OCI-LY1 (cell line): ENCODE data around the gene EDC4.

Source experiments
- H2AFZ ChIP-seq: fragments of 200-600 bp; sonication (generic), shearing (Covaris generic); 2 replicates; pipeline ENCODE4 v1.6.0; 2014; ENCODE audit warnings: antibody characterized with exemption, mild to moderate bottlenecking, low read length
- H3F3A ChIP-seq: fragments of 200-600 bp; sonication (generic), shearing (Covaris generic); 2 replicates; pipeline ENCODE4 v1.6.0; 2014; ENCODE audit warnings: mild to moderate bottlenecking, antibody characterized with exemption, low read length, moderate library complexity; ENCODE audit not compliant: insufficient read depth
- H3K27ac ChIP-seq: fragments of 200-600 bp; sonication (generic); 2 replicates; pipeline ENCODE4 v1.5.1; 2014; ENCODE audit warnings: low read length, mixed run types, mild to moderate bottlenecking, low read depth; ENCODE audit not compliant: poor library complexity, severe bottlenecking
- H3K27me3 ChIP-seq: fragments of 200-600 bp; sonication (generic); 2 replicates; pipeline ENCODE4 v1.6.0; 2014; ENCODE audit warnings: antibody characterized with exemption, mild to moderate bottlenecking, low read length, moderate library complexity; ENCODE audit not compliant: insufficient read depth
- H3K36me3 ChIP-seq: fragments of 200-600 bp; sonication (generic); 2 replicates; pipeline ENCODE4 v1.6.1; 2014; ENCODE audit warnings: mild to moderate bottlenecking, antibody characterized with exemption, low read length, moderate library complexity, mixed read lengths; ENCODE audit not compliant: insufficient read depth
- H3K4me1 ChIP-seq: fragments of 200-600 bp; sonication (generic); 2 replicates; pipeline ENCODE4 v1.5.1; 2014; ENCODE audit warnings: mild to moderate bottlenecking, low read length, moderate library complexity; ENCODE audit not compliant: insufficient read depth, severe bottlenecking
- H3K4me2 ChIP-seq: fragments of 200-600 bp; sonication (generic), shearing (Covaris generic); 2 replicates; pipeline ENCODE4 v1.6.1; 2014; ENCODE audit warnings: low read length
- H3K4me3 ChIP-seq: fragments of 200-600 bp; sonication (generic); 2 replicates; pipeline ENCODE4 v1.5.1; 2014; ENCODE audit warnings: low read length, low read depth, mild to moderate bottlenecking, mixed read lengths; ENCODE audit not compliant: poor library complexity, severe bottlenecking
- H3K79me2 ChIP-seq: fragments of 200-600 bp; shearing (Covaris generic); 2 replicates; pipeline ENCODE4 v1.6.1; 2016; ENCODE audit warnings: mixed run types, low read length, mixed read lengths; ENCODE audit not compliant: insufficient read depth
- H3K9ac ChIP-seq: fragments of 200-600 bp; sonication (generic), shearing (Covaris generic); 2 replicates; pipeline ENCODE4 v1.6.1; 2014; ENCODE audit warnings: mild to moderate bottlenecking, low read length, mixed read lengths
- H3K9me2 ChIP-seq: fragments of 200-600 bp; sonication (generic), shearing (Covaris generic); 2 replicates; pipeline ENCODE4 v1.6.1; 2014; ENCODE audit warnings: low read depth, mild to moderate bottlenecking, low read length, mixed read lengths
- H3K9me3 ChIP-seq: fragments of 200-600 bp; shearing (Covaris generic); 2 replicates; pipeline ENCODE4 v1.6.1; 2014; ENCODE audit warnings: low read length, mixed read lengths
- H4K20me1 ChIP-seq: fragments of 200-600 bp; sonication (generic), shearing (Covaris generic); 2 replicates; pipeline ENCODE4 v1.6.0; 2016; ENCODE audit warnings: mild to moderate bottlenecking, low read length; ENCODE audit not compliant: insufficient read depth
- CTCF ChIP-seq: fragments of 200-600 bp; sonication (generic), shearing (Covaris generic); IDR thresholded peaks from 2 replicates; pipeline ENCODE4 v1.5.1; 2017; ENCODE audit warnings: mild to moderate bottlenecking, antibody characterized with exemption, low read length, moderate library complexity, mixed read lengths
- EZH2 ChIP-seq: fragments of 200-600 bp; sonication (generic), shearing (Covaris generic); IDR thresholded peaks from 2 replicates; pipeline ENCODE4 v1.8.0; 2017; ENCODE audit warnings: borderline replicate concordance, mixed run types, mild to moderate bottlenecking, antibody characterized with exemption, low read length, moderate library complexity, mixed read lengths

Gene EDC4

GRCh38 chr16:67927131-67927941, 54.5 kb downstream of the EDC4 start:
- Histone ChIP-seq H3K27ac (no peak overlapping the region), H3K36me3 (peaks cover 20% of the 10 kb centered on the region; the same call in 1 of the 2 replicates), H3K79me2 (no peaks in the 10 kb centered on the region), H3K27me3 (no peaks in the 10 kb centered on the region), H2AFZ (no peak overlapping the region), H3K9ac (no peak overlapping the region), H3F3A (no peaks in the 10 kb centered on the region), H3K9me2 (no peaks in the 10 kb centered on the region), H3K9me3 (no peaks in the 10 kb centered on the region), H4K20me1 (no peaks in the 10 kb centered on the region), H3K4me1 (peaks cover 14% of the 10 kb centered on the region), H3K4me2 (no peak overlapping the region), H3K4me3 (no peak overlapping the region)
- TF ChIP-seq CTCF (no peak), EZH2 (no peak)

DNA sequence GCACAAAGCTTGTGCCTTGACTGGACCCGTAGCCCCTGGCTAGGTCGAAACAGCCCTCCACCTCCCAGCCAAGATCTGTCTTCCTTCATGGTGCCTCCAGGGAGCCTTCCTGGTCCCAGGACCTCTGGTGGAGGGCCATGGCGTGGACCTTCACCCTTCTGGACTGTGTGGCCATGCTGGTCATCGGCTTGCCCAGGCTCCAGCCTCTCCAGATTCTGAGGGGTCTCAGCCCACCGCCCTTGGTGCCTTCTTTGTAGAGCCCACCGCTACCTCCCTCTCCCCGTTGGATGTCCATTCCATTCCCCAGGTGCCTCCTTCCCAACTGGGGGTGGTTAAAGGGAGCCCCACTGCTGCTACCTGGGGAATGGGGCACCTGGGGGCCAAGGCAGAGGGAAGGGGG, 55.3 kb downstream of the EDC4 start:
- Histone ChIP-seq H3K27me3 (no peaks in the 10 kb centered on the region), H3K4me3 (no peak overlapping the region), H3K36me3 (peaks cover 20% of the 10 kb centered on the region; the same call in 1 of the 2 replicates), H2AFZ (no peak overlapping the region), H3K4me1 (peaks cover 14% of the 10 kb centered on the region), H3F3A (no peaks in the 10 kb centered on the region), H3K27ac (no peak overlapping the region), H3K9me3 (no peaks in the 10 kb centered on the region), H3K4me2 (no peak overlapping the region), H3K9ac (no peak overlapping the region), H3K9me2 (no peaks in the 10 kb centered on the region), H3K79me2 (no peaks in the 10 kb centered on the region), H4K20me1 (no peaks in the 10 kb centered on the region)
- TF ChIP-seq EZH2 (no peak), CTCF (no peak)

DNA sequence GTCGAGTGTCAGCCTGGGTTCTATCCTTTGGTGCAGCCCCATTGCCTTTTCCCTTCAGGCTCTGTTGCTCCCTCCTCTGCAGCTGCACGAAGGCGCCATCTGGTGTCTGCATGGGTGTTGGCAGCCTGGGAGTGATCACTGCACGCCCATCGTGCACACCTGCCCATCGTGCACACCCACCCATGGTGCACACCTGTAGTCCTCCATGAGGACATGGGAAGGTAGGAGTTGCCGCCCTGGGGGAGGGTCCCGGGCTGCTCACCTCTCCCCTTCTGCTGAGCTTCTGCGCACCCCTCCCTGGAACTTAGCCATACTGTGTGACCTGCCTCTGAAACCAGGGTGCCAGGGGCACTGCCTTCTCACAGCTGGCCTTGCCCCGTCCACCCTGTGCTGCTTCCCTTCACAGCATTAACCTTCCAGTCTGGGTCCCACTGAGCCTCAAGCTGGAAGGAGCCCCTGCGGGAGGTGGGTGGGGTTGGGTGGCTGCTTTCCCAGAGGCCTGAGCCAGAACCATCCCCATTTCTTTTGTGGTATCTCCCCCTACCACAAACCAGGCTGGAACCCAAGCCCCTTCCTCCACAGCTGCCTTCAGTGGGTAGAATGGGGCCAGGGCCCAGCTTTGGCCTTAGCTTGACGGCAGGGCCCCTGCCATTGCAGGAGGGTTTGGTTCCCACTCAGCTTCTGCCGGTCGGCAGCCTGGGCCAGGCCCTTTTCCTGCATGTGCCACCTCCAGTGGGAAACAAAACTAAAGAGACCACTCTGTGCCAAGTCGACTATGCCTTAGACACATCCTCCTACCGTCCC, 55.9 kb downstream of the EDC4 start:
- Histone ChIP-seq H3K9me2 (no peaks in the 10 kb centered on the region), H3K27ac (no peak overlapping the region), H3K36me3 (peaks cover 24% of the 10 kb centered on the region; the same call in 1 of the 2 replicates), H3F3A (no peaks in the 10 kb centered on the region), H3K27me3 (no peaks in the 10 kb centered on the region), H3K9ac (no peak overlapping the region), H3K9me3 (no peaks in the 10 kb centered on the region), H4K20me1 (no peaks in the 10 kb centered on the region), H3K4me1 (peaks cover 14% of the 10 kb centered on the region), H3K79me2 (no peaks in the 10 kb centered on the region), H3K4me3 (no peak overlapping the region), H2AFZ (no peak overlapping the region), H3K4me2 (no peak overlapping the region)
- TF ChIP-seq EZH2 = no peak
- TF ChIP-seq CTCF = peak; percentile 91
